ENCODE results near the gene CROT.

- TF ChIP-seq CTCF (conservative IDR thresholded peaks at IDR 0.05; ENCODE audit: low read depth in 2 of 2) (no peak), NANOG (IDR thresholded peaks at IDR 0.05; ENCODE audit: borderline replicate concordance) (no peak), EZH2phosphoT487 (IDR thresholded peaks at IDR 0.05; ENCODE audit: unreplicated experiment) (no peak), EZH2 (IDR thresholded peaks at IDR 0.05; ENCODE audit: low read depth, unreplicated experiment) (no peak), REST (IDR thresholded peaks at IDR 0.05; ENCODE audit: unreplicated experiment) (no peak), POLR2AphosphoS5 (IDR thresholded peaks at IDR 0.05; ENCODE audit: low read depth) (no peak), STAT1 (IDR thresholded peaks at IDR 0.05; ENCODE audit: unreplicated experiment) (no peak), CREB1 (CRISPR knock-in tag; IDR thresholded peaks at IDR 0.05; ENCODE audit: low read depth) (no peak)
Measured at GRCh38 chr7:87369216-87369615, 23.8 kb downstream of the CROT start.

Data from GM23338 (cell line).